ENCODE measurements around the gene FBXL20.

- TF ChIP-seq EZH2phosphoT487 (IDR thresholded peaks at IDR 0.05; ENCODE audit: borderline replicate concordance, low read depth) (no peak), EP300 (IDR thresholded peaks at IDR 0.05; ENCODE audit: borderline replicate concordance in 1 of 2, low read depth in 1 of 2, low read length in 1 of 2) (no peak)
- TF ChIP-seq, protein P1, sequence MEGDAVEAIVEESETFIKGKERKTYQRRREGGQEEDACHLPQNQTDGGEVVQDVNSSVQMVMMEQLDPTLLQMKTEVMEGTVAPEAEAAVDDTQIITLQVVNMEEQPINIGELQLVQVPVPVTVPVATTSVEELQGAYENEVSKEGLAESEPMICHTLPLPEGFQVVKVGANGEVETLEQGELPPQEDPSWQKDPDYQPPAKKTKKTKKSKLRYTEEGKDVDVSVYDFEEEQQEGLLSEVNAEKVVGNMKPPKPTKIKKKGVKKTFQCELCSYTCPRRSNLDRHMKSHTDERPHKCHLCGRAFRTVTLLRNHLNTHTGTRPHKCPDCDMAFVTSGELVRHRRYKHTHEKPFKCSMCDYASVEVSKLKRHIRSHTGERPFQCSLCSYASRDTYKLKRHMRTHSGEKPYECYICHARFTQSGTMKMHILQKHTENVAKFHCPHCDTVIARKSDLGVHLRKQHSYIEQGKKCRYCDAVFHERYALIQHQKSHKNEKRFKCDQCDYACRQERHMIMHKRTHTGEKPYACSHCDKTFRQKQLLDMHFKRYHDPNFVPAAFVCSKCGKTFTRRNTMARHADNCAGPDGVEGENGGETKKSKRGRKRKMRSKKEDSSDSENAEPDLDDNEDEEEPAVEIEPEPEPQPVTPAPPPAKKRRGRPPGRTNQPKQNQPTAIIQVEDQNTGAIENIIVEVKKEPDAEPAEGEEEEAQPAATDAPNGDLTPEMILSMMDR (IDR thresholded peaks at IDR 0.05), result no peak
- TF ChIP-seq, protein P2, sequence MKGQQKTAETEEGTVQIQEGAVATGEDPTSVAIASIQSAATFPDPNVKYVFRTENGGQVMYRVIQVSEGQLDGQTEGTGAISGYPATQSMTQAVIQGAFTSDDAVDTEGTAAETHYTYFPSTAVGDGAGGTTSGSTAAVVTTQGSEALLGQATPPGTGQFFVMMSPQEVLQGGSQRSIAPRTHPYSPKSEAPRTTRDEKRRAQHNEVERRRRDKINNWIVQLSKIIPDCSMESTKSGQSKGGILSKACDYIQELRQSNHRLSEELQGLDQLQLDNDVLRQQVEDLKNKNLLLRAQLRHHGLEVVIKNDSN (IDR thresholded peaks at IDR 0.05; ENCODE audit: borderline replicate concordance, low read depth), result no peak
Measured at GRCh38 chr17:39341541-39341940, 59.9 kb downstream of the FBXL20 start.

Data from SK-N-SH (cell line).